ENCODE results near the gene TRABD2B.

Gene TRABD2B

GRCh38 chr1:47938520-47938919, 58.7 kb downstream of the TRABD2B start:
- Histone ChIP-seq H3K36me3 (ENCODE audit: control insufficient read depth in 1 of 2, insufficient read depth in 2 of 2, low read length in 2 of 2) (no peaks in the 10 kb centered on the region), H3K9ac (ENCODE audit: low read depth in 1 of 2, low read length in 2 of 2) (no peak overlapping the region), H3K27me3 (ENCODE audit: control insufficient read depth in 1 of 2, insufficient read depth in 2 of 2, low read length in 2 of 2) (no peaks in the 10 kb centered on the region), H3K4me3 (ENCODE audit: low read depth in 1 of 2, low read length in 2 of 2) (no peak overlapping the region), H3K9me3 (ENCODE audit: control insufficient read depth in 1 of 2, low read length in 2 of 2) (no peaks in the 10 kb centered on the region), H3K27ac (ENCODE audit: low read depth, low read length) (no peak overlapping the region), H3K4me1 (ENCODE audit: control insufficient read depth in 1 of 2, insufficient read depth in 2 of 2, low read length in 2 of 2) (peaks cover 42 to 49% of the 10 kb centered on the region in 2 donors)

GRCh38 chr1:47937586-47938254, 59.5 kb downstream of the TRABD2B start:
- H3K4me1 ChIP-seq (ENCODE audit: control insufficient read depth in 1 of 2, insufficient read depth in 2 of 2, low read length in 2 of 2): peaks cover 44 to 45% of the 10 kb centered on the region in 2 donors
- H3K36me3 ChIP-seq (ENCODE audit: control insufficient read depth in 1 of 2, insufficient read depth in 2 of 2, low read length in 2 of 2): no peaks in the 10 kb centered on the region
- H3K27me3 ChIP-seq (ENCODE audit: control insufficient read depth in 1 of 2, insufficient read depth in 2 of 2, low read length in 2 of 2): no peaks in the 10 kb centered on the region
- no peak overlapping the region for H3K27ac ChIP-seq (ENCODE audit: low read depth, low read length)
- H3K9ac ChIP-seq (ENCODE audit: low read depth in 1 of 2, low read length in 2 of 2): no peak overlapping the region
- no peak overlapping the region for H3K4me3 ChIP-seq (ENCODE audit: low read depth in 1 of 2, low read length in 2 of 2)
- no peaks in the 10 kb centered on the region for H3K9me3 ChIP-seq (ENCODE audit: control insufficient read depth in 1 of 2, low read length in 2 of 2)

GRCh38 chr1:47936916-47937551, 60.2 kb downstream of the TRABD2B start:
- no peak overlapping the region for H3K9ac ChIP-seq (ENCODE audit: low read depth in 1 of 2, low read length in 2 of 2)
- no peak overlapping the region for H3K4me3 ChIP-seq (ENCODE audit: low read depth in 1 of 2, low read length in 2 of 2)
- H3K27me3 ChIP-seq (ENCODE audit: control insufficient read depth in 1 of 2, insufficient read depth in 2 of 2, low read length in 2 of 2): no peaks in the 10 kb centered on the region
- no peaks in the 10 kb centered on the region for H3K9me3 ChIP-seq (ENCODE audit: control insufficient read depth in 1 of 2, low read length in 2 of 2)
- H3K27ac ChIP-seq (ENCODE audit: low read depth, low read length): no peak overlapping the region
- peaks cover 38 to 40% of the 10 kb centered on the region in 2 donors for H3K4me1 ChIP-seq (ENCODE audit: control insufficient read depth in 1 of 2, insufficient read depth in 2 of 2, low read length in 2 of 2)
- H3K36me3 ChIP-seq (ENCODE audit: control insufficient read depth in 1 of 2, insufficient read depth in 2 of 2, low read length in 2 of 2): no peaks in the 10 kb centered on the region

GRCh38 chr1:47935856-47936255, 61.3 kb downstream of the TRABD2B start:
- Histone ChIP-seq H3K36me3 (ENCODE audit: control insufficient read depth in 1 of 2, insufficient read depth in 2 of 2, low read length in 2 of 2) (no peaks in the 10 kb centered on the region), H3K9me3 (ENCODE audit: control insufficient read depth in 1 of 2, low read length in 2 of 2) (no peaks in the 10 kb centered on the region), H3K4me3 (ENCODE audit: low read depth in 1 of 2, low read length in 2 of 2) (no peak overlapping the region), H3K4me1 (ENCODE audit: control insufficient read depth in 1 of 2, insufficient read depth in 2 of 2, low read length in 2 of 2) (peaks cover 26 to 28% of the 10 kb centered on the region in 2 donors), H3K27me3 (ENCODE audit: control insufficient read depth in 1 of 2, insufficient read depth in 2 of 2, low read length in 2 of 2) (no peaks in the 10 kb centered on the region), H3K27ac (ENCODE audit: low read depth, low read length) (no peak overlapping the region), H3K9ac (ENCODE audit: low read depth in 1 of 2, low read length in 2 of 2) (no peak overlapping the region)

GRCh38 chr1:47935163-47935562, 62.0 kb downstream of the TRABD2B start:
- Histone ChIP-seq H3K36me3 (ENCODE audit: control insufficient read depth in 1 of 2, insufficient read depth in 2 of 2, low read length in 2 of 2) (no peaks in the 10 kb centered on the region), H3K4me3 (ENCODE audit: low read depth in 1 of 2, low read length in 2 of 2) (no peak overlapping the region), H3K9me3 (ENCODE audit: control insufficient read depth in 1 of 2, low read length in 2 of 2) (no peaks in the 10 kb centered on the region), H3K27me3 (ENCODE audit: control insufficient read depth in 1 of 2, insufficient read depth in 2 of 2, low read length in 2 of 2) (no peaks in the 10 kb centered on the region), H3K9ac (ENCODE audit: low read depth in 1 of 2, low read length in 2 of 2) (no peak overlapping the region), H3K4me1 (ENCODE audit: control insufficient read depth in 1 of 2, insufficient read depth in 2 of 2, low read length in 2 of 2) (peaks cover 20 to 22% of the 10 kb centered on the region in 2 donors), H3K27ac (ENCODE audit: low read depth, low read length) (no peak overlapping the region)

GRCh38 chr1:47934243-47934805, 62.9 kb downstream of the TRABD2B start:
- H3K4me1 ChIP-seq (ENCODE audit: control insufficient read depth in 1 of 2, insufficient read depth in 2 of 2, low read length in 2 of 2): peaks cover 20 to 22% of the 10 kb centered on the region in 2 donors
- no peaks in the 10 kb centered on the region for H3K9me3 ChIP-seq (ENCODE audit: control insufficient read depth in 1 of 2, low read length in 2 of 2)
- no peak overlapping the region for H3K27ac ChIP-seq (ENCODE audit: low read depth, low read length)
- H3K4me3 ChIP-seq (ENCODE audit: low read depth in 1 of 2, low read length in 2 of 2): no peak overlapping the region
- H3K27me3 ChIP-seq (ENCODE audit: control insufficient read depth in 1 of 2, insufficient read depth in 2 of 2, low read length in 2 of 2): no peaks in the 10 kb centered on the region
- H3K36me3 ChIP-seq (ENCODE audit: control insufficient read depth in 1 of 2, insufficient read depth in 2 of 2, low read length in 2 of 2): no peaks in the 10 kb centered on the region
- H3K9ac ChIP-seq (ENCODE audit: low read depth in 1 of 2, low read length in 2 of 2): peak overlapping the region in 1 of 2 donors; percentile 40

- H3K9ac ChIP-seq (ENCODE audit: low read depth in 1 of 2, low read length in 2 of 2): no peak overlapping the region
- H3K4me1 ChIP-seq (ENCODE audit: control insufficient read depth in 1 of 2, insufficient read depth in 2 of 2, low read length in 2 of 2): peaks cover 19 to 20% of the 10 kb centered on the region in 2 donors
- no peaks in the 10 kb centered on the region for H3K9me3 ChIP-seq (ENCODE audit: control insufficient read depth in 1 of 2, low read length in 2 of 2)
- H3K4me3 ChIP-seq (ENCODE audit: low read depth in 1 of 2, low read length in 2 of 2): no peak overlapping the region
- H3K36me3 ChIP-seq (ENCODE audit: control insufficient read depth in 1 of 2, insufficient read depth in 2 of 2, low read length in 2 of 2): no peaks in the 10 kb centered on the region
- no peak overlapping the region for H3K27ac ChIP-seq (ENCODE audit: low read depth, low read length)
- H3K27me3 ChIP-seq (ENCODE audit: control insufficient read depth in 1 of 2, insufficient read depth in 2 of 2, low read length in 2 of 2): no peaks in the 10 kb centered on the region
These were observed 64.4 kb downstream of the TRABD2B start for GRCh38 chr1:47932743-47933142.

- Histone ChIP-seq H3K9me3 (ENCODE audit: control insufficient read depth in 1 of 2, low read length in 2 of 2) (no peaks in the 10 kb centered on the region), H3K4me1 (ENCODE audit: control insufficient read depth in 1 of 2, insufficient read depth in 2 of 2, low read length in 2 of 2) (peaks cover 19 to 20% of the 10 kb centered on the region in 2 donors), H3K27me3 (ENCODE audit: control insufficient read depth in 1 of 2, insufficient read depth in 2 of 2, low read length in 2 of 2) (no peaks in the 10 kb centered on the region), H3K27ac (ENCODE audit: low read depth, low read length) (no peak overlapping the region), H3K9ac (ENCODE audit: low read depth in 1 of 2, low read length in 2 of 2) (no peak overlapping the region), H3K36me3 (ENCODE audit: control insufficient read depth in 1 of 2, insufficient read depth in 2 of 2, low read length in 2 of 2) (no peaks in the 10 kb centered on the region), H3K4me3 (ENCODE audit: low read depth in 1 of 2, low read length in 2 of 2) (no peak overlapping the region)
These were observed 65.8 kb downstream of the TRABD2B start for GRCh38 chr1:47931395-47931794.

GRCh38 chr1:47930210-47930840, 66.9 kb downstream of the TRABD2B start:
- Histone ChIP-seq H3K9ac (ENCODE audit: low read depth in 1 of 2, low read length in 2 of 2) (no peak overlapping the region), H3K27me3 (ENCODE audit: control insufficient read depth in 1 of 2, insufficient read depth in 2 of 2, low read length in 2 of 2) (no peaks in the 10 kb centered on the region), H3K36me3 (ENCODE audit: control insufficient read depth in 1 of 2, insufficient read depth in 2 of 2, low read length in 2 of 2) (no peaks in the 10 kb centered on the region), H3K4me3 (ENCODE audit: low read depth in 1 of 2, low read length in 2 of 2) (no peak overlapping the region), H3K9me3 (ENCODE audit: control insufficient read depth in 1 of 2, low read length in 2 of 2) (no peaks in the 10 kb centered on the region), H3K27ac (ENCODE audit: low read depth, low read length) (no peak overlapping the region), H3K4me1 (ENCODE audit: control insufficient read depth in 1 of 2, insufficient read depth in 2 of 2, low read length in 2 of 2) (peaks cover 19 to 20% of the 10 kb centered on the region in 2 donors)

GRCh38 chr1:47927165-47927564, 70.0 kb downstream of the TRABD2B start:
- no peak overlapping the region for H3K4me3 ChIP-seq (ENCODE audit: low read depth in 1 of 2, low read length in 2 of 2)
- no peaks in the 10 kb centered on the region for H3K4me1 ChIP-seq (ENCODE audit: control insufficient read depth in 1 of 2, insufficient read depth in 2 of 2, low read length in 2 of 2)
- H3K9ac ChIP-seq (ENCODE audit: low read depth in 1 of 2, low read length in 2 of 2): no peak overlapping the region
- H3K36me3 ChIP-seq (ENCODE audit: control insufficient read depth in 1 of 2, insufficient read depth in 2 of 2, low read length in 2 of 2): no peaks in the 10 kb centered on the region
- no peak overlapping the region for H3K27ac ChIP-seq (ENCODE audit: low read depth, low read length)
- no peaks in the 10 kb centered on the region for H3K9me3 ChIP-seq (ENCODE audit: control insufficient read depth in 1 of 2, low read length in 2 of 2)
- no peaks in the 10 kb centered on the region for H3K27me3 ChIP-seq (ENCODE audit: control insufficient read depth in 1 of 2, insufficient read depth in 2 of 2, low read length in 2 of 2)

Data from duodenal mucosa (tissue), 2 donors.